Glomerular endothelial cell (primary cell): ENCODE data around the gene GAB4. TPM values are rescaled to one million over a fixed set of nuclear protein-coding genes. Genes with fewer than 3 reads are reported as not detected.

Experiments used
- DNase-seq: peaks from one replicate; pipeline ENCODE4 v3.0.0-alpha.2; 2011; ENCODE audit warnings: low read depth, low spot score; ENCODE audit errors: extremely low read depth
- total RNA-seq: library from RNA; depleted of rRNA; stranded (reverse); fragments of >200 nt; gene quantifications from 2 replicates; pipeline ENCODE4 v1.2.3, GENCODE V29; 2015

Gene GAB4
- total RNA-seq, 1 donor from 2014 or later, result not detected

DNA sequence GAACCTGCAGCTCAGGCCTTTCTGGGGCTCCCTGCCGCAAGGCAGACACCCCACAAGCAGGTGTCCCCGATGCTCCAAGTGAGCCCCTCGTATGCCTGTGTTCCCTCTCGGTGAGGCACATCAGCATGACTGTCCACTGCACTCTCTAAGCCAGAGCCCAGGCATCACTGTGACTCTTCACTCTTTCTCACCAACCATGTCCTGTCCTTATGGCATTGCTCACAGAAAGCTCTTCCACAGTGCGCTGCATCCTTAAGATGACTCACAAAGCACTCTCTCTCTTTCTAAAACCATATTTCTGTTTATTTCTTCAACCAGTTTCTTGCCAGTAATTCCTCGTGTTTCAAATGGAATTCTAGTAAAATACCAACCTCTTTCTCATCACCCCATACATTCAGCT lies 18.1 kb downstream of the GAB4 start:
- no peak for DNase-seq

DNA sequence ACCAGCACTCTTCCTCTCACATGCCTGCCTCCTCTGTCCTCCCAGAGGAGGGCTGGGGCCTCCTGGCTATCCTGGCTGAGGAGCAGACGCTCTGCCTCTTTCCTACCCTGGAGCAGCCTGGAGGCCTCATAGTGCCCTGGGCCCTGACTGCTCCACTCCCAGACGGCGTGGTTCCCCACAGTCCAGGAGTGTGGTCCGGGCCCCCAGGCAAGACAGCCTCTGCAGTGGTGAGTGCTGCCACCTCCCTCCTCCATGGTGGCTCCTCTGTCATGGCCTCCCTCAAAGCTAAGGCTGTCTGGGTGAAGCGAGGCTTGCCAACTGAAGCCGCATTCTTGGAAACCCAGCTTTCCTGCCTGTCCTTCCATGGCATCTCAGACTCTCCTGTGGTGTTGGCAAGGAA lies 19.8 kb downstream of the GAB4 start:
- no peak for DNase-seq

DNA sequence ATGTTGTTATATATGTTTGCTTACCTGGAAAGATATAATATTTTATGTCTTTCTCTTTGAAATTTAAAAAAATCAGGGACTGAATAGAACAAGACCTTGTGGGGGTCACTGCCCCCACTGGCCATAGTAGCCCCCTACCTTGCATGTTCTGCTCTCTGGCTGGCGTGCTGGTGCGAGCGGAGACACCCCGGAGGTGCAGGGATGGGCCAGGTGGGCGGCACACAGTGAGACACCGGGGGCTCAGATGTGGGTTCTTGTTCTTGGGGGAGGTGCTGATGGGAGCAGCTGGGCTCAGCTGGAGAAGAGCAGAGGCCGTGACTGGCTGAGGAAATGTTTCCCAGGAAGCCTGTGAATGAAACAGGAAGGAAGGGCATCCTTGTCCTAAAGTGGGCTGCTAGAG lies 20.2 kb downstream of the GAB4 start:
- no peak for DNase-seq

DNA sequence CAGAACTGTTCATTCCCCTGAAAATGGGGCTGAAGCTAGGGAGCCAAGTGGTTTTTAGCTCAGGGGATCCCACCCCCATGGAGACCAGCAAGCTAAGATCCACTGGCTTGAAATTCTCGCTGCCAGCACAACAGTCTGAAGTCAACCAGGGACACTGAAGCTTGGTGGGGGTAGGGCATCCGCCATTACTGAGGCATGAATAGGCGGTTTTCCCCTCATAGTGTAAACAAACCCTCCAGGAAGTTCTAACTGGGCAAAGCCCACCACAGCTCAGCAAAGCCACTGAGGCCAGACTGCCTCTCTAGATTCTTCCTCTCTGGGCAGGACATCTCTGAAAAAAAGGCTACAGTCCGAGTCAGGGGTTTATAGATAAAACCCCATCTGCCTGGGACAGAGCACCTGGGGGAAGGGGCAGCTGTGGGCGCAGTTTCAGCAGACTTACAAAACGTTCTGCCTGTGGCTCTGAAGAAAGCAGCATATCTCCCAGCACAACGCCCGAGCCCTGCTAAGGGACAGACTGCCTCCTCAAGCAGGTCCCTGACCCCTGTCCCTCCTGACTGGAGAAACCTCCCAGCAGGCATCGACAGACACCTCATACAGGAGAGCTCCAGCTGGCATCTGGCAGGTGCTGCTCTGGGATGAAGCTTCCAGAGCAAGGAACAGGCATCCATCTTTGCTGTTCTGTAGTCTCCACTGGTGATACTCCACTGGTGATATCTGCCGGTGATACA lies 32.7 kb downstream of the GAB4 start:
- no peak for DNase-seq

DNA sequence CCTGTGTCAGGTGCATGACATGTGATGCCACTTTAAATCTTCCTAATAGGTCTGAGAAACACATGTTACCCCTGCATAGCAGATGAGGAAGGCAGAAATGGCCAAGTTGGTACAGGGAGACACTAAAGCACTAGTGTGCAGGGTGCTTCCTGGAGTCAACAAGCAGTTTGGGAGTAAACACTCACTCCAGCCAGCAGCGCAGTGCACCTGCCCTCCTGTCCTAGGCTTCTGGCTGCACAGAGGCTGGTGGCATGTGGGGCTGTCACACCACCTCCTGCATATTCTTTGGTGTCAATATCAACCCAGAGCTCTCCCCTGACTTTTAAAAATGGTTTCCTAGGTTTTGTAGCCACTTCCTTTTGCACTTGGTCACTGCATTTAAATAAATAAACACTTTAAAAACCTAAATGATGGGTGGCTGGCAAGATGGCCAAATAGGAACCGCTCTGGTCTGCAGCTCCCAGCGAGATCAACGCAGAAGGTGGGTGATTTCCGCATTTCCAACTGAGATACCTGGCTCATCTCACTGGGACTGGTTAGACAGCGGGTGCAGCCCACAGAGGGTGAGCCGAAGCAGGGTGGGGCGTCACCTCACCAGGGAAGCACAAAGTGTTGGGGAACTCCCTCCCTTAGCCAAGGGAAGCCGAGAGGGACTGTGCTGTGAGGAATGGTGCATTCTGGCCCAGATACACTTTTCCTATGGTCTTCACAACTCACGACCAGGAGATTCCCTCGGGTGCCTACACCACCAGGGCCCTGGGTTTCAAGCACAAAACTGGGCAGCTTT lies 33.5 kb downstream of the GAB4 start:
- DNase-seq, result no peak

DNA sequence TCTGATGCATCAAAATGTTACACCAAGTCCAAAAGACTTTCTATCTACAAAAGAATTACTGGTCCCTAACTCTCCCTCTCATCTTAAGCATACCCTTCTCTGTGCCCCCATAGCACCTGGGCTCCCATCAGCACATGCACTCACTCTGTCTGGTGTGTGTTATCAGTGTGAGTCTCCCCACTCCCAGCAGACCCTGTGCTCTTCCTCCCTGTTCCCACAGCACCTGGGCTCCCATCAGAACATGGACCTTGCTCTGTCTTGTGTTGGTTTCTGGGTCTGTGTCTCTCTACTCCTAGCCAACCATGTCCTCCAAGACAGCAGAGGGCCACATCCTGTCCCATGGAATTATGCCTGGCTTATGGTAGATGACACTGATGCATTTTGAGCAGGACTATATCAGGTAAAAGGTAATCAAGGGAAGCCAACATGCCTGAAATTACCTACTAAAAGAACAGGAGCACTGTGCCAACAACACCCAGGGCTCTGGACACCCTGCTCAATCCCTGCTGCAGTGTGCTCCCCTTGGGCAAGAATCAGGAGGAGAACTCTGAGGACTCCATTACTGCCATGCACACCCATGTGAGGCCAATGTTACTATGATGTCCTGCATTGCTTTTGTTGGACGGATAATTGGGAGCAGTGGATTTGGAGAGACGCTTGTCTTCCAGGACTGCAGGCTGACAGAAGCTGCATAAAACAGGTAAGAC lies 34.3 kb downstream of the GAB4 start:
- DNase-seq, result no peak

DNA sequence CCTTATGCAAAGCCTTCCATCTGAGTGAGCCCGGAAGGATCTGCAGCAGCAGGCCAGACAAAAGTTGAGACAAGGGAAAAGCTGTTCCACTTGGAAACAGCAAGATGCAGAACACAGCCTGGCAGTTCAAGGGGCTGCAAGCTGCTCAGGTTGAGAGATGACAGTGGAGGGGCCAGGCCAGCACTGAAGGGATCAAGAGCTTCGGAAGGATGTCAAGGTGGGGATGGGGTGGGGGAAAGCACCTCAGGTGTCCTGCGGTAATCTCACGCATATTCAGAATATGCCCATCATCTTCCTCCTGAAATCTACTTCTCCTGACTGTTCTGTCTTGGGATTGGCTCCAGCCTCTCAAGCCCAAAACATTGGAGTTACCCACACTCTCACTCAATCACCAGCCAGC lies 35.7 kb downstream of the GAB4 start:
- no peak for DNase-seq

DNA sequence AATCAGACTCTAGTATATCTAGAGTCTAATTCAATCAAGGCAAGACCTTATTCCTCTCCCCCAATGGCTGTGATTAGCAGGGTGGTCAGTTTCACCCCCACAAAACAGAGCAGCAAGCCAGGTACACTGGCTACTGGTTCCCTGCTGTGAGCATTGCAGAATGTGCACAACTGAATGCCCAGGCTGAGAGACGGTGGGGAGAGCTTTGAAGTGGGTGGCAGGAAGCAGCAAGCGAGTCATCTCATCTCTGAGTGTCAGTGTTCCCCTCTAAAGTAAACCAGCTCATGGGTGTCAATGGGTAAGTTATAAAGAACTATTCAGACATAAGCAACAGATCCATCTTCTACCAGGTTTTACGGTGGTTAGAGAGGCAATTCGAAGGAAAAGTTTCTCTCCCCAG lies 37.6 kb downstream of the GAB4 start:
- no peak for DNase-seq

DNA sequence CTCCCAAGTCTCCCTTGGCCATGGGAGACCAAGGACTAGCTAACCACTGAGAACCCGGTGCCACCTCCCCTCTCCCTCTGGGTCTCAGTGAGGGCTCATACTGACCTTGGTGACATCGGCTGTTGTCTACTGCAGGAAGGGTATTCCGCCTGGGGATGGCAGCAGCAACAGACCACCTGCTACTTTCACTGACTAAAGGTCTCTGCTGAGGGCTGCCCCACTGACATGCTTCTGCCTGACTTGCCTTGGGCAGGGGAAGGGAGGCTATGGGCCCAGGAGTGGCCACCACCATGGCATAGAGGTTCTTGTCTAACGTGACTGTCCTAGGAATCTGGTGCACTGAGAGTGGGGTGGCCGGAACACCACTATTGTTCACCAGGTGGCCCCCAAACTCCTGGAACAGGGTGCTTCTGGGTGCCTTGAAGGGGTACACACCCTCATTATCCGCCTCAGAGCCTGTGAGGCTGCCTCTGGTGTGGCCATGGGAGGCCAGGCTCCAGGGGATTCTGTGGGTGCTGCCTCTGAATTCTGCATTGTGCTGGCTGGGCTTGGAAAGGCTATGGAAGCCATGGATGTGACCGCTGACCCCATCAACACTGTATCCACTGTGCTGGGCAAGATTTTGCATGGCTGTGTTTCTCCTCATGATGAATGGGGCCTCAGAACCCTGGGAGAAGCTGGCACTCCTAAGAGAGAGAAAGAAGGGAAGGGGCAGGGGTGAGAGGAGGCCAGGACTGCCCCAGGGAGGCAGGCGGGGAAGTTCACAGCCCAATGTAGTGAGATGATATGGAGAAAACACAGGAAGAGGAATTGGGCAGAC lies 38.3 kb downstream of the GAB4 start:
- no peak for DNase-seq

DNA sequence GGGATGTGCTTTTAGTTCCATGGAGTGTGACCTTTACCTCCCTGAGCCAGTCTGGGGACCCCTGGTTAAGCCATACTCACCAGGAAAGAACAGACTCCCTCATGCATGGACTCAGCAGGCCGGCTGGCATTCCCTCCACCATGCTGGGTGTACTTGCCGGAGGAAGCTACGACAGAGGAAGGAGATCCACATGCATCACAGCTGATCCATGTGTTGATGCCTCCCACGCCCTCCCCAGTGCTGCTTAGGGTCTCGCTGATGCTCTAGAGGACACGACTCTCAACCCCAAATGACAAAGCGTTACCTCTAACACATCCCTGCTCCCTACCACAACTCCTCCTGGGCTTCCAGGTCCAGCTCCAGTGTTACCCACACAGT lies 39.8 kb downstream of the GAB4 start:
- DNase-seq, result no peak

DNA sequence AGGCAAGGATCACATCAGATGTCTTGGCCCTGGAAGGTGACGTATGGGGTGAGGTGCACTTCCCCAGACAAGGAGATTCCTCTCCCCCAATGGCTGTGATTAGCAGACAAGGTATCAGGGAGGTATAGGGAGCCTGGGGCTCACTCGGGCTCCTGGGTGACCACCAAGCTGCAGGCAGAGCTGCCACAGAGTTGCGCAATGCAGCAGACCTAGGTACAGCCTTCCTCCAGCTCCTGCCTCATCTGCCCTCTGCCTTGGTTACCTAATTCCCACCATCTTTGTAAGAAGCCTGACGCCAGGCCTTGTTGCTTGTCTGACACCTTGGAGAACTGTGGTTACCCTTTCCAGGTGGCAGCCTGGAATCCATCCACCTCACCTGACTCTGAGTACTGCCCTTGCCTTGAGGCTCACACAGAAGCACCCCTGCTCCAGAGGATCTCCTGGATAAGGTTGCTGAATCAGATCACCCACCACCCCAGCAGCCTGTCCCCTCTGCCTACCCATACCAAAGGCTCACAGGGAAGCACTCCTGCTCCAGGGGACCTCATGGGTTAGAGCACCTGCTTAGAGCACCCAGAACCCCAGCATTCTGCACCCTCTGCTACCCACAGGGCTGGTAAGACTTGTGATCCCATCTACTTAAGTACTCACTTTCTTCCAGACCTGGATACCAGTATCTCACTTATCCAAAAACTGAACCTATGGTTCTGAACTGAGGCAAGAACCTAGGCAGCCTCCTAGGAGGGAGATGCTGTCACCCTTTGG lies 40.4 kb downstream of the GAB4 start:
- DNase-seq, result no peak

DNA sequence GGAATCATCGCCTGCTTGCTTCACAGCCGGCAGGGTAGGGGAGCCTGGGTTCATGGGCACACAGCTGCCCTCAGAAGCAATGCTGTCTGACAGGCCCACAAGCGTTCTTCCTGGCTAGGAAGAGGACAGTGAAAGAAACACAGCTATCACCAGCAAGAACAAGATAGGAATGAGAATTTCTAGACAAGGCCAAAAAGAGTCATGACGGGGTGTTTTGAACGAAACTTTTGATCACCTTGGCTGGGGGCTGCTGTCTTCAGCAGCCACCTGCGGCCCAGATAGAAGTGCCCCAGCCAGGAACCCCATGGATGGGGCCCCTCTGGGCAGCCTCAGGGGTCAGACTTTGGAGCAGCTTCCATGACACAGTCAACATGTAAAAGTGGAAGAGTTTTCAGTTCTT lies 41.8 kb downstream of the GAB4 start:
- no peak for DNase-seq

DNA sequence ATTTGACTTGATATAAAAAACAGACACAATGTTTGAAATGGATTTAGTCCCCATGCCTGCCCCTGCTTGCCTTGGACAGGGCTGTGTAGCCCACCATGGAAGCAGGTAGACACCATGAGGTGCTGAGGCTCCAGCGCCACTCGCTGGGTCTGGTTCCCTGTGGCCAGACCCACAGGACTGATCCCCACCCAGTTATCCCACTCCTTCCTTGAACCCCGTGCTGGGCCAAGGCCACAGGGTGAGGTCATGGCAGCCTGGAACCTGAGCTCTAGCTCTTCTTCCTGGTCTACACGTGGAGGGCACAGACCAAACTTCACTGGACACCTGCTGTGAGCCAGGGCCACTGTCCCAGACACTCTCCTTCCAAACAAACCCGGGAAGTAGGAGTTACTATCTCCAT lies 42.5 kb downstream of the GAB4 start:
- no peak for DNase-seq

DNA sequence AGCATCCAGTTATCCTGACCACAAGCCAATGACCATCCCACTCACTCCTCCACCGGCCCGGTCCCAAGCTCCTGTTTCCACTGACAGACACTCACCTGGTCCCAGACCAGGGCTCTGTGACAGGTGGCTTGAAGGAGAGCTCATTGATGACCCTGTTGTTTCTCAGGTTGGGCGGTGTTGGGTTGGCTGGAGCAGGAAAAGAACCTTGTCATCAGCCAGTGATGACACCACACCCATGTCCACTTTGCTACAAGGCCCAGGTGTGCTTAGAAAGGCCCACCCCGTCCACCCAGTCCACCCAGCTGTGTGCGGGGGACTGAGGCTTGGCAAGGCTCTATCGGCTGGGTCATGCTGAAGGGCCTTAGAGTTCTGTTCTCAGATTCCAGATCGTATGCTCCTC lies 42.9 kb downstream of the GAB4 start:
- no peak for DNase-seq

DNA sequence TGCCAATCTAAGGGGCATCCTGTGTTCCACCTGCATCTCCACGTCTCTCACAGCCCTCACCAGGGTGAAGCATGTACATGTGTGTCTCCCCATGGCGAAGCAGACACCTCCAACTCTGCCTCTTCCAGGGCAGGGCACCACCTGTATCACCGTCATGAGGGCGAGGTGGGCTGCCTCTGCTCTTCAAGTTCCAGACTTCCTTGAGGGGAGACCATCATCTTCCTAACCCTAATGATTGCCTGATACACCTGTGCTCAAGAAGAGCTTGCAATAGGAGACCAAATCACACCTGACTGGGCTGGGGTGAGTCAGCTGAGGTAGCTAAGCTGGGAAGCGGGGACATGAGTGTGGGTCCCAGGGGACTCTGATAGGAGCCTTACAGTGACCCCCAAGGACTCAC lies 43.7 kb downstream of the GAB4 start:
- no peak for DNase-seq

DNA sequence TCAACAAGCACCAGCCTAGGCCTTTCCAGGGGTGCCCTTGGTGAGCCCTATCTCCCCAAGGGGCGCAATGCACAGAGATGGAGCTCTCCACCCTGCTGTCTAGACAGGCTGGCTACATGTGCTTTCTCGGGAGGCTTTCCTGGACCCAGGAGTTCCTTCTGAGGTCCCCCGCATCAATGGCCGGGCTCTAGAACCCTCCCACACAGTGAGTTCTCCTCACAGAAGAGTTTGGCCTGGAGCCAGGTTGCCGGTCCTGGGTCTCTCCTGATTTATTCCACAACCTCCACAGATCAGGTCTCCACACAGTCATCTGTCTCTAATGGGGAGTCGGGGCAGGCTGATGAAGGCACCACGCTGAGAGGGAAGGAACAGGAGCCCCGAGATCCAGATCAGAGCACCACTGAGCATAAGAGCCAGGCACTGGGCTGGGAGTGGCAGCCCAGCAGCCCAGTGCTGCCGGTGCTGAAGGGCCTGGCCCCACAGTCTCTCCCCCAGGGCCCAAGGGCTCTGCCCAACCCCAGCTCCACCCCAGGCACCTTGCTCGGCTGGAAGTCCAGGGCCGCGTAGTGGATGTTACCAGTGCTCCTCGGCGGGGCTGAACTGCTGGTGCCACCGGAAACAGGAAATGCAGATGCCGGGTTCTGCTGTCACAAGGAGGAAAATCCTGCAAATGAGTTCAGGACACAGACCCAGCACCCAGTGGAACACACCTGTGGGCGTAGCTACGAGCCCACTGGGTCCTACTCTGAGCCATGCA lies 44.7 kb downstream of the GAB4 start:
- DNase-seq, result no peak

DNA sequence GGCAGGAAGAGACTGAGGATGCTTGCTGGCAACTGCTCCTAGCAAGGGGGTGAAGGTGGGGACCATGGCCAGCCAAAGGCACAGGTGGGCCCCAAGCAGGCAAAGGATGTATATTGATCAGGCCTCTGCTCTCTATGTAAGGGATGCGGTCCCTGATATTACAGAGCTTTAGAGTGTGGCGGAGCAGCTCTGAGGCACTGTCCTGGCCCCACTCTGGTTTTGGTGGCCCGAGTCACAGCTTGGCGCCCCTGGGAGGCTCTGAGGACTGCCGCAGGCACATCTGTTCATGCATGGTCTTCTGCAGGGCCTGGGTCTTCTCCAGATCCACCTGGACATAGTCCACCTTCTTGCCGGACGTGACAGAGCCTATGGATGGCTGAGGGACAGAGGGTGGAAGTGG lies 45.5 kb downstream of the GAB4 start:
- no peak for DNase-seq

DNA sequence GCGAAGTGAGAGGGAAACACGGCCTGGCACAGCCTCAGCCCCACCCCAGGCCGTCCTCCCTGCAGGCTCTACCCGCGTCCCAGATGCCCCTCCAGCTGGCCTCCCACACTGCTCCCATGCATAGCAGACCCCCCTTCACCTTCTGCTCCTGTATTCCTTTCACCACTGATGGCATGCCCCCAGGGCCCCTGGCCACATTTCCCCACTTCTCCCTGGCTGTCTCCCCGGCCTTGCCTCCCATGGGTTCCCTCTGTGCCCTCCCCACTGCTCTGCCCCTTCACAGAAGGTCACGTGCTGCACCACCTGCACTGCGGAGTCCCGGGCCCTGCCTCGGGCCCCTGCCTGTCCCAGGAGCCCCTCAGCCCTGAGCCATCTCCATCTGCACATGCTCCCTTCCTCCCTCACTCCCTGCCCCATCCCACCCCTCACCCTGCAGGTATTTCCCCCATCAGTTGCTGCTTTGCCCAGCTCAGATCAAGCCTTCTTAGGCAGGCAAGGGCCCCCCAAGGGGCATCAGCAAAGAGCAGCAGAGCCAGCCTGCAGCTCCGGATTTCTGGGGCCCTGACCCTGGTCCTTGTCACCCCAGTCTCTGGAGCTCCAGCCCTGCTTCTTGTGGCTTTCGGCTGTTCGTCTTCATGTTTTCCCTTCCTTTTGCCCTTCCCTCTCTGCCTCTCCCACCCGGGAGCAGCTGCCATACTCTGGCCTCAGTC lies 46.4 kb downstream of the GAB4 start:
- no peak for DNase-seq

DNA sequence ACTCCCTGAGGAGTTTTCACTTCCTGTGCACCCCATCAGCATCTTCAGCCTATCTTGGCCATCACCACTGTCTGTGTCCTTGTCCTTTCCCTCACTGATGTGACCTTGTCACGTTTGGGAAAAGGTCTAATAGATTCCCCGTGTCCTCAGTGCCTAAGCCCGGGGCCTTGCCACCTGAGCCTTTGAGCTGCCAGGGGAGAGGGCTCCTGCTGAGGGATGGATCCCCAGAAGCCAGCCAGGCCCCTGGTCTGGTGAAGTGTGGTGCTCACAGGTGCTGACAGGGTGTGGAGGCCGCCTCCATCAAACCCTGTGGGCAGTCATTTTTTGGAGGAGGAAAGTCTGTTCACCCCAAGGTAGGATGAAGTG lies 47.2 kb downstream of the GAB4 start:
- no peak for DNase-seq
